Measurements from ENCODE around the gene NR4A3.
"Not testable (repeated sequence)": the region's sequence is repeated elsewhere in the genome, so short reads cannot be mapped to it uniquely, and the experiment has no call there.

Gene NR4A3

DNA sequence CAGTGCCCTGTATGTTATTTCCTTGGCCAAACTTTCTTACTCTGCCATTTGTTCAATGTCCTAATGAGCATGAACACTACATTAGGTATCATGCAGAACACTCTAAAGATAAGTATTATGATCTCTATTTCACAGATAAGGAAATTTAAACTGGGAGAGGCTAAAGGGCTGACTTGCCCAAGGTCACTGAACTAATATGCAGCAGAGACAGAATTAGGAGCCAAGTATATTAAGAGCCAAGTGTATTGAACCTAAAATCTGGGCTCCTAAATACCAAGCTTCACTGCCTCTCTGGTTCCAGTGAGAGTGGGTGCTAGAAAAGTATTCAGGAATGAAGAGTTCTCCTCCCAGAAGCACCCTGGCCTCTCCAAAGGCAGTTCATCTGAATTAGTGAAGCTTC is 13.5 kb downstream of the NR4A3 start:
- DNase-seq = no peak

DNA sequence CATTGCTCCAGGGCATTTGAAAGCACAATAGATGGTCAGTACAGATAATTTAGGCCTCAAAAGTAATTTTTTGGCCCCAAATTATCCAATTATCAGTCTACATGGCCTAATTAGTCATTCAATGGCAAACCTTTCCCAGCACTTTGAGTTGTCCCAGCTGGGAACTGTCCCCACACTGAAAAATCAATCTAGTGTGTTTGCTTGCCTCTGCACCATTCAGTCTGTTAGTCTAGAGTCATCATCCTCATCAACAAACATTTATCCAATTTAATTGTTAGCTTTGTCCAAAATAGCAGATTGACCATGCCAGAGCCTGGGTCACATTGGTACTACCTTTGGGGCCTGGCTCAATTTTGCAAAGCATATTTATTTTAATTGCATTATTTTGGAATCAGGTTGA is 13.9 kb downstream of the NR4A3 start:
- DNase-seq = no peak

DNA sequence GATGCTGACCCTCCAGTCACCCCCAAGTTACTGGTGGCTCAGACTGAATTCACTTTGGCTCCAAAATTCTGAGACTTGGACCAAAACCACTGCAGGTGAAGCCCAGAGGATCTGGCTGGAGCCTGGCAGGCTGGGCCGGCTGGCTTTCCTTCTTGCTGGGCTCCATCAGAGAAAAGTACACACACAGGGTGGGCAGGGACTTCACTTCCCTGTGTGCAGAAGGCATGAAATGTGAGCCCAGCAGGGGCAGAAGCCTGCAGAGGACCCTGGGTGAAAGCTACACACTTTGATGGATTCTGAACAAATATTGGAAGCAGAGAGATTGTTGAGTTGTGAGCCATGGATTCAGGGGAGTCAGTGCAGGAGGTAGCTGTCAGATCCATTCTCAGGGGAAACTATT is 18.4 kb downstream of the NR4A3 start:
- DNase-seq = no peak

DNA sequence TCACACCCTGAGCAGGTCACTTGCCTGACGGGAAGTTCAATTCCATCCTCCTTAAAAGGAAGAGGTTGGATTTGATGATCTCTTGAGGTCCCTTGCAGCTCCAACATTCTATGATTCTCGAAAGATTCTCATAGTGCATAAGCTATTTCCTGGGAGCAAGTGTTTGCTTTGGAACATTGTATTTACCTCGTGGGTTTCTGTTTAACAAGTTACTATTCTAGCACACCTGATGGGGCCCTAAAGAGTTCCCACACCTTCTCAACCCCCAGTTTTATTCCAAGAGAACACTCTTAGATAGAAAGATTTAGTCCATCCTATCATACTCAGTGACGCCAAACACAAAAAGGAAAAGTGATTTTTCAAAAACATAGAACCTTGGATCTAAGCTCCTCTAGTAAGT is 23.4 kb downstream of the NR4A3 start:
- DNase-seq = no peak

DNA sequence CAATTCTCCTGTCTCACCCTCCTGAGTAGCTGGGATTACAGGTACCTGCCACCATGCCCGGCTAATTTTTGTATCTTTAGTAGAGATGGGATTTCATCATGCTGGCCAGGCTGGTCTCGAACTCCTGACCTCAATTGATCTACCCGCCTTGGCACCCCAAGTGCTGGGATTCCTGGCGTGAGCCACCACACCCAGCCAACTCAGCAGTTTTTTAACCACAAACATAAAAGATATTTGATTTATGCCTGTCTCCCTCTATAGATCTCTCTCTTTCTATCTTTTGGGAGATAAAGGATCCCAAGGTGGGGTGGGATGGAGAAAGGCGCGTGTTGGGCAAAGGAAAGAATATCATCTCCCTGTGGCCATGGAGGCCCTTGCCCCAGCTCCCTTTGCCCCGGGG is 26.8 kb downstream of the NR4A3 start:
- no peak for DNase-seq

DNA sequence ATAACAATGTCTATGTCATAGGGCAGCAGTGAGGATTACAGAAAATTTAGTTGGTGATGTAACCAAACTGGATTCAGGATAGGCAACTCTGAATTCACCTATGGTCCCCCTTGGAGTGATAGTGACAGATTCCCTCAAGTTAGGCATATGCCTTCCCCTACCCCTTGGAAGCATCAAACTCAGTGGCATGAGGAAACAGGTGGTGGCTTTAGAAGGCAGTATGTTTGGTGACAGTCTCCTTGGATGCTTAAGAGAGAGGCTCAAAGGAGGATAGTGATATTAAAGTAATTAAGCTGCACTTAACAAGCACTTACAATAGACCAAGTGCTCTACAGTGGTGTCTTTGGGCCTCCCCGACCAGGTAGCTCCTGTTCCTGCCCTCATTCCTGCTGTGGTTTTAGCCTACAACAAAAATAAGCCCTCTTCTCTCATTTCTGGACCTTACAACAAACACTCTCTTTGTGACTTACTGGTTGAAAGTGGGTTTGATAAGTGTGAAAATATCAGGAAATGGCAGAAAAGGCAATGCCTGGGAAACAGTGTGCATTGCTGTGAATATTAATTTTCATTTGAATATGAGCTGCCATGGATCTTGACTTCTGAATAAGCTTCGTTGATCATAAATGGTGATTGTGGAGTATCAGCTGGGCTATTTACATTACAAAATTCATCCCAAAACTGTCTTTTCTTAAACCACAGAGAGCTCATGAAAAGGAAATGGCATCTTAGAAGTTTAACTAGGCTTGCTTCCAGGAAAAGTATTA is 29.2 kb downstream of the NR4A3 start:
- DNase-seq = no peak

DNA sequence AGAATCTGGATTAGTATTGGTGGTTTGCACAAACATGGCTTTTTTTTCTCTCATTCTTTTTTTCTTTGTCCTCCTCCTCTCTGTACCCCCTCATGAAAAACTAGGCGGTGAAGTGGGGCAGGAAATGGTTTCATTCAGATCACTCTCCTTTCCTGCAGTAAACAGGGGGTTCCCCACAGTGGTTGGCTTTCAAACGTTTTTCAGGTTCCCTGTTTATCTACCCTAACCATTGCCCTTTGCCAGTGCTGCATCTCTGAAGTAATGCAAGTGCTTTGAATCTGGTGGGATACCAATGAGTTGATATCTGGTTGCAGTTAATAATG is 29.8 kb downstream of the NR4A3 start:
- peak; percentile 40 for DNase-seq

DNA sequence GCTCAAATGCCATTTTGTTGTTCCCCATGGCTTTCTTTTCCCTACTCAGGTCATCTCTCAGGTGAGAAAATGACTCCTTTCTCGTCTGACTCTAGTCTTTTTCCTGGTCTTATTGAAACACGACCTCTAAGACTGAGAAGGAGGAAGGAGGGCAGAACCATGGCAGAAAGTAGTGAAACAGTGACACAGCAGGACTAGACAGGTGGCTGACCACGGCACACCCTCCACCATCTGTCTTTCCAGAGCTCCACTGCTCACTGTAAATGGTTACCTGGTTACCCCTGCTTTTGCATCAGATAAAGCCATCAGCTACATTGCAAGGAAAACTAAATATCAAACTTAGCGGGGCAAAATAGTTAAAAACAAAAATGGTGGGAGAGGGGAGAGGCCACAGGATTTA is 30.9 kb downstream of the NR4A3 start:
- DNase-seq = no peak

DNA sequence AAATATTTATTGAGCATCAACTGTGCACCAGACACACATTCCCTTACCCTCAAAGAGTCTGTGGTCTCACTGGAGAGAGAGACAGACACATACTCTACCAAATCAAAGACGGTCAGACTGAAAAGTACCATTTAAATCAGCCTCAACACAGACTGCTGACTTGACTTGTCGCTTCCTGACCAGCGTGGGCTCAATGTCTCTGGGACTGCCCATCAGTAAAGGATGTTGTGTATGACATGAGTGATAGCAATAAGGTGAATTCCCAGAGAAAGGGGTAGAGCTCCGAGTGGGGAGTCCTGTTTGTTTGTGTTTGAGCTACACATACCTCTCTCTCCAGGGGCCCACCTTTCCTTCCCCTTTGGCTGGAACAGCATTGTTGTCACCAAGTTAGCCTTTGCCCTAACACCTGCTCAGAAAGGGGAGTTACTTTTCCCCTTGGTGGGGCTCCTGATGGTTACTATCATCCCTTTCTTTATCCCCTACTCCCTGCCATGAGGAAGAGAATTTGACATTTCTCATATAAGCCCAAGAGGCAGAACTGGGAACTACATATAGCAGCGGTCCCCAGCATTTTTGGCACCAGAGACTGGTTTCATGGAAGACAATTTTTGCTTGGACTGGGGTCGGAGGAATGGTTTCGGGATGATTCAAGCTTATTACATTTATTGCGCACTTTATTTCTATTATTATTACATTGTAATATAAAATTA is 33.9 kb downstream of the NR4A3 start:
- DNase-seq = no peak

DNA sequence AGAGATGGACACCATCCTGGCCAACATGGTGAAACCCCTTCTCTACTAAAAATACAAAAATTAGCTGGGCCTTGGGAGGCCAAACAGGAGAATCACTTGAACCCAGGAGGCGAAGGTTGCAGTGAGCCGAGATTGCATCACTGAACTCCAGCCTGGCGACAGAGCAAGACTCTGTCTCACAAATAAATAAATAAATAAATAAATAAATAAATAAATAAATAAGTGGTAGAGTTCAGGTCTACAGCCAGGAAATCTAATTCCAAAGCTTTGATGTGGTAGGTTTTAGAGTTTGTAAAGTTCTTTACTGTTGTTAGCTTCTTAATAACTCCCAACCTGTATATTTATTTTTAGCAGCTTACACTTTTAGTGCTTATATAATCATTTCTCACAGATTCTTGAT is 35.9 kb downstream of the NR4A3 start:
- DNase-seq = not testable (repeated sequence)

DNA sequence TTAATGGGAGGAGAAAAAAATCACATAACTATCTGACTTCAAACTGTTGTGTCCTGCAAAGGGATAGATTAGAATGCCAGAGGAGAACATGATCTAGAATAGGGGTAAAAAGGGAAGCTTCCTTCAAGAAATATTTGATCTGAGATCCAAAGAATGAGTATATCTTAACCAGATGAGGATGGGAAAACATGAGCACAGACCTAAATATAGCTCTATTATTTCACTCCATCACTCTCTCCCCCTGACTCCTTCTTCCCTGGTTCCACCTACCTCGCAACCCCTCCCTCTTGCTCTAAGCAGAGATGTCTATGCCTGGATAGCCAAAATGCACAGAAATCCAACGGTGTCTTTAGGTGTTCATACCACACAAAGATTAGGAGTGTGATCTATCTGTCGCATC is 36.4 kb downstream of the NR4A3 start:
- DNase-seq = no peak

DNA sequence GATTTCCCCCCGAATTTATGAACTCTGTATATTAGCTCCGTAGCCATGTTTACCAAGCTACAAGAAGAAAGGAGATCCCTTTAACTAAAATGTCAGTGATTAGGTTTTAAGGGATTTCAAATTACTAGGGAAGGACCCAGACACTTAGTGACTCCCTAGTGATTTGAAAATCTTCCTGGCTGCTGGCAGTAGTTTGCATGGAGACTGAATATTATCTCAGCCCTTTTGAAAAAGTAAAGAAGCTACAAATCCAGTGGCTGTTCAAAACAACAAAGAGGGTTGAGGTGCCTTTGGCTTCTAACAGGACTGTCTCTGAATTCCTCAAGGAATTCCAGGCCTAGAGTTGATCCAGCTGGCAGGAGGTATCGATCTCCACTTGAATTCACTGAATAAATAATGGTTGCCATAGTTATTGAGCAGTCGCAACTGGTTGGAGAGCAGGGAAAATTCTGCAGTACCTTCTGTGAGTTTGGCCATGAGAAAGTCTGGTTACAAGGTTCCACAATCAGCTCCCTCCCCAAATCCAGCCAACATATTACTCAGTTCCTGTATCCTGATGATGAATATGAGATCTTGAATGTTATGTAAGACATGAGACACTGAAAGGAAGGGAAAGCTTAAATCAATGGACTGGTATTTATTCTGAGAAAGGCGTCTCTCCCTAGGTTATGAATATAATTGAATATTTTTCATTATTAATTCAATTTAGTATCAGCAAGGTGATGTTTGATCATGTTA is 37.7 kb downstream of the NR4A3 start:
- no peak for DNase-seq

DNA sequence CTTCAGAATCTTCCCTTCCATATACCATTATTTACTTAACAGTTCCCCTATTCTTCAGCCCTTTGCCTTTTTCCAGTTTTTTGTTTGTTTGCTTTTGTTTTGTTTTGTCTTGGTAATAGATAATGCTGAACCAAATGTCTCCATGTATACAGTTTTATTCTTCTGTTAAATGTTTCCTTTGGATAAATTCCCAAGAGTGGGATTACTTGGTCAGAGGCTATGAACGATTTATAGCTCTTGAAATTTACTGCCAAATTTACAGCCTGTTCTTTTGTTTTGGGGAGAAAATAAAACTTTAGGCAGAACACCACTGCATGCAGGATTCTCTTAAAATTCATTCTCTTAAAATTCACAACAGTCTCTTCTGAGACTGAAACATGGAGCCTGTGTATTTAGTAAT is 38.6 kb downstream of the NR4A3 start:
- DNase-seq = no peak

DNA sequence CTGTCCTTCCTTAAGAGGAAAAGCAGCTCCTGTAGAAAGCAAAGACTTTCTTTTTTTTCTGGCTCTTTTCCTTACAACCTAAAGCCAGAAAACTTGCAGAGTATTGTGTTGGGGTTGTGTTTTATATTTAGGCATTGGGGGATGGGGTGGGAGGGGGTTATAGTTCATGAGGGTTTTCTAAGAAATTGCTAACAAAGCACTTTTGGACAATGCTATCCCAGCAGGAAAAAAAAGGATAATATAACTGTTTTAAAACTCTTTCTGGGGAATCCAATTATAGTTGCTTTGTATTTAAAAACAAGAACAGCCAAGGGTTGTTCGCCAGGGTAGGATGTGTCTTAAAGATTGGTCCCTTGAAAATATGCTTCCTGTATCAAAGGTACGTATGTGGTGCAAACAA is 42.3 kb downstream of the NR4A3 start:
- DNase-seq = no peak

DNA sequence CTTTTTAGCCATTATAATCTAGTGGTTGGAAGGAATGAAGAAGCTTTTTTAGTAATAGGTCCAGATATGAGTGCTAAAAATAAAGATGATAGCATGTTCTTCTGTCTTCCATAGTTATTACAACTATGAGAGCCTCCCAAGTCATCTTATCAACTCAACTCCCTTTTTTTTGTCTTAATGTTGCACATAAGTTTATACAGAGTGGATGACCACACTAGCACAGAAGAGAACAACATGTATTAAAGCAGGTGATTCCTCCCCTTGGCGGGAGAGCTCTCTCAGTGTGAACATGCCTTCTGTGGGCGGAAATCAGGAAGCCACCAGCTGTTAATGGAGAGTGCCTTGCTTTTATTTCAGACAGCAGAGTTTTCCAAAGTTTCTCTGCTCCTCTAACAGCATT is 44.7 kb downstream of the NR4A3 start:
- DNase-seq = no peak

DNA sequence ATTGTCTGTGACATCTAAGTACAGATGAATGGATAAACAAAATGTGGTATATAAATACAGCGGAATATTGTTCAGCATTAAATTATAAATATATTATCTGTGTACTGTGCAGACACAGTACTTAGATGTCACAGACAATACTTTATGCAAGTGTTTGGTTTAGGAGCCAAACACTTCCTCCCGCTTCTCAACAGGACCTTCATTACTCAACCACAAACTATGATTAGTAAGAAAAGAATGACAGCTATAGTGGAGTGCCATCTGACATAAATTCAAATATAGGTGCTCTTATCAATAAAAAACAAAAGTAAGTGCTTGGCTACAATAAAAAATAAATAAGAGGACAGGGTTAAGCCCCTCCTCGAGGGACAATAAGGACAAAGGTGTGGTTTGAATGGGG is 45.9 kb downstream of the NR4A3 start:
- no peak for DNase-seq

DNA sequence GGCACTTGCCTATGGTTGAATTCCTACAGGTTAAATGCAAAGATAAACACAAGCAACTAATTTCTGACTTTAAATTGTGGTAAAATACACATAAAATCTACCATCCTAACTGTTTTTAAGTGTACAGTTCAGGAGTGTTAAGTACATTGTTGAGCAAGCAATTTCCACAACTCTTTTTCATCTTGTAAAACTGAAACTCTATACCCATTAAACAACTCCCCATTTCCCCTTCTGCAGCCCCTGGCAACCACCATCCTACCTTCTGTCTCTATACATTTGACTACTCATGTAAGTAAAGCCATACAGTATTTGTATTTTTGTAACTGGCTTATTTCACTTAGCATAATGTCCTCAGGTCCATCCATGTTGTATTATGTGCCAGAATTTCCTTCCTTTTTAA is 46.3 kb downstream of the NR4A3 start:
- DNase-seq = no peak

DNA sequence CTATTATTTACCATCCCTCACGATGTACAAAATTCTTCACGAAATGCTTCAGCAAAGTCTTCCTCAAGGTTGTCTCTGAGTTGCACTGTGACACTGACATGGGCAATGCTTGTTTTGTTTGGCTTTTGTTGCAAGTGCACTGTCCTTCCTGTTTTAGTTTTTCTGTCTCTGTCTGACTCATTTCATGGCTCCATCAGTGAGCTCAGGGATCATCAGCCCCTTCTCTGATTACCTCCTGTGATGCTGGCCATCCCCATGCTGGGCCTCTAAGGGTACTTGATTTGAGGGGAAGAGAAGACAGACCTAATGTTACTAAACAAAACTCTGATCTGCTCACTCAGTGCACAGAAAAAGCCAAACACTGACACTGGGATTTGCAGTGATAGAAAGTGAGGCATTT is 47.2 kb downstream of the NR4A3 start:
- no peak for DNase-seq

DNA sequence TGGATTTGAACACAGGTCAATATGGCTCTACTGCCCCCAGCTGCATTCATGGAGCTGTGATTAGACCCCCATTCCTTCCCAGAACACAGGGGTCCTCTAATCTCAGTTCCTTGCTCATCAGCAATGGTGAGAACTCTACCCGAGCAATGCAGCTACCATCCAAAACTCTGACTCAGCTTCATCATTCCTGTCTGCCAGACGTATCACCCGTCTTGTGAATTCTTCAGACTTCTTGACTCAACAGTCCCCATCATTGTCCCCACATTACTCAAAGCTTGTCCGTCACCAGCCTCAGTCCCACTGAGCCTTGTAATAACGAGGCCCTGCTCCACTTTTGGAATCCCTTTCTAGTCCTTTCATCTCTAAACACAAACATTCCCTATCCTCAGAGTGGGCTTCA is 48.4 kb downstream of the NR4A3 start:
- DNase-seq = no peak

DNA sequence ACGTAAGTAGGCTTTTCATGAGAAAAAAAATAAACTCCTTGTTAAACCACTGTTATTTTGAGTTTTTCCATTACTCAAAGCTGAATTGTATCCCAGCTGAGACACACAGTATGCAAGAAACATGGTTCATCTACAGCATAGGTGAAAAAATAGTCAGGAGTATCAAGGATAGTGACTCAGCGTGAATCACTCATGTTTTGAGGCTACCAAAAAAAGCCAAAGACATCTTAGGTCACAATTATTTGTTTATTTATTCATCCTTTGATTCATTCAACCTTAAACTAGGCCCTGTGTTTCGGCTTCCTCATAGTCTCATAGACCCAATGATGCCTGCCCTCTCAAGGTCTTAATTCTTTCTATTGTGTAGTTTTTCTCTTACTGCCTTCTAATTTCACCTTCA is 51.8 kb downstream of the NR4A3 start:
- no peak for DNase-seq

DNA sequence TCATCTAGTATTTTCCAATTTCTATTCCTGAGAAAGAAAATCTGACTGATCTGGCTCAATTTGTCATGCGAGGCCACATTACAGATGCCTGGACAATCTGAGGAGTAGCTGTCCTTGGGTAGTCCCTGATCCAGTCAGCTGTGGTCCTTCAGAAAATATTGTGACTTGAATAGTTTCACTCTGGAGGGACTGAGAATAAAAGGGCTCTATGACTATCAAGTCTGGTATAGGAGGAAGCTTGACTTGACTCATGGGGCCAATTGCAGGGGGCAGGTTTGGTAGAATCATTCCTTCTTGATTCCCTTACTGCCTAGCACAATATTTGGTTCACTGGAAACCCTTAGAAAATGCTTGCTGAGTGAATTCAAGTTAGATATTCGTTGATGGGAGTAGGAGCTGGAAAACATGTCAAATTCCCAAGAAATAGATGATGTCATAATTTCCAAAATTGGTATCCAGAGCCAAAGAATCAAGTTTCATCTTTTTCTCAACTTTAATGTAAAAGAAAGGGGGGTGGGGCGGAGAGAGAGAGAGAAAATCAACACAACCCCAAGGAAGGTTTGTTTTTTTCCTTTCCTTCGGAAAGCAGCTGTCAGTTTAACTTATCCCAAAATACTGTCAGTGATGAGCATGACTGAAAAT is 52.4 kb downstream of the NR4A3 start:
- DNase-seq = no peak

DNA sequence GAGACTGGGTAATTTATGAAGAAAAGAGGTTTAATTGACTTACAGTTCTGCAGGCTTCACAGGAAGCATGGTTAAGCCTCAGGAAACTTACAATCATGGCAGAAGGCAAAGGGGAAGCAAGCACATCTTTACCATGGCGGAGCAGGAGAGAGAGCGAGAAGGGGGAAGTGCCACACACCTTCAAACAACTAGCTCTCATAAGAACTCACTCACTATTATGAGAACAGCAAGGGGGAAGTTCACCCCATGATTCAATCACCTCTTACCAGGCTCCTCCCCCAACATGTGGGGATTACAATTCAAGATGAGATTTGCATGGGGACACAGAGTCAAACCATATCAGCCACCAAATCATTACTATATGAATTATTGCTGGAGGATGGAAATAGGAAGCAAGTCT is 54.5 kb downstream of the NR4A3 start:
- DNase-seq = no peak

DNA sequence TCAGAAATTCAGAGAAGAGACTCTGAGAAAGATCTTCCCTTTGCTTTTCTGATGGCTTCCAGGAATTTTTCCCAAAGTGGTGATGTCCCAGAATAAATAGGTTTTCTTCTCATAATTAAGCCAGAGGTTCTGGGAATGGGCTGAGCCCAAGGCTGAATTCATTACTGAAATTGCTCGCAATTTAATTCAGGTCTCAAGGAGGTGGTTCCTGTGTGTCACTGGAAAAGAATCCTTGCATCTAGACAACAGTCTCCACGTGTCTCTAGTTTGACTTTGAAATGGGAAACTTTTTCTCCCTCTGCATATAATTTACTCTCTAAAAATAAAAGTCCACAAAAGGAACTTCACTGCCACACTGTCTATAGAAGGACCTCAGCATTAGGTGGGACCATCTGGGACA is 57.0 kb downstream of the NR4A3 start:
- no peak for DNase-seq

DNA sequence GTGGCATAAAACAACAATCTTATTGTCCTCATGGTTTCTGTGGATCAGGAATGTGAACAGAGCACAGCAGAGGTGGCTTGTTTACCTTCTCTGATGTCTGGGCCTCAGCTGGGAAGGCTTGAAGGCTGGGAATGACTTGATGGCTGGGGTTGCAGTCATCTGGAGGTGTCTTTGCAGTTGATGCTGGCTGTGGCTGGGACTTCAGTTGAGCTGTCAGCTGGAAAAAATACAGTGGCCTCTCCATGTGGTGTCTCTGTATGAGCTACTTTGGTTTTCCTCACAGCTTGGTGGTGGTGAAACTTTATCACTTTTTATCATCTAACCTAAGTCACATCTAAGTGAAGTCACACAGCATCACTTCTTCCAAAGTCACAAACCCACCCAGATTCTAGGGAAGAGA is 60.1 kb downstream of the NR4A3 start:
- DNase-seq = no peak
